Measurements from ENCODE around the gene STK24.

Gene STK24

DNA sequence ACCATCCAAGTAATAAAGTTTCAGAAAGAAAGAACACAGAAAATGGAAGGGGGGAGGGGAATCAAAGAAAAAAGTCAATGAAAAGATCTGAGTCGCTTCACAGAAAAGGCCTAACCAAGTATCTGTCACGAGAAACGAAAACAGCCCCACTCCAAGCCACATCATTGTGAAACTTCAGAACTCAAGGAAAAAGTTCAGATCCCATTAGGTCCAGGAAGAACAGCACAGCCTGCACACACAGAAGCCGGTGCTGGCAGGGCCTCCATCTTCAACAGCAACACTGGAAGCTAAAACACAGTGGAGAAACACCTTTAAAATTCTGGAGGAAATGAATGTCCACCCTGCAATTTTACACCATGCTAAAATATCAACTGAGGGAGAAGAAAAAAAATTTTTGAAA, 8.0 kb downstream of the STK24 start:
- TF ChIP-seq, protein P1, sequence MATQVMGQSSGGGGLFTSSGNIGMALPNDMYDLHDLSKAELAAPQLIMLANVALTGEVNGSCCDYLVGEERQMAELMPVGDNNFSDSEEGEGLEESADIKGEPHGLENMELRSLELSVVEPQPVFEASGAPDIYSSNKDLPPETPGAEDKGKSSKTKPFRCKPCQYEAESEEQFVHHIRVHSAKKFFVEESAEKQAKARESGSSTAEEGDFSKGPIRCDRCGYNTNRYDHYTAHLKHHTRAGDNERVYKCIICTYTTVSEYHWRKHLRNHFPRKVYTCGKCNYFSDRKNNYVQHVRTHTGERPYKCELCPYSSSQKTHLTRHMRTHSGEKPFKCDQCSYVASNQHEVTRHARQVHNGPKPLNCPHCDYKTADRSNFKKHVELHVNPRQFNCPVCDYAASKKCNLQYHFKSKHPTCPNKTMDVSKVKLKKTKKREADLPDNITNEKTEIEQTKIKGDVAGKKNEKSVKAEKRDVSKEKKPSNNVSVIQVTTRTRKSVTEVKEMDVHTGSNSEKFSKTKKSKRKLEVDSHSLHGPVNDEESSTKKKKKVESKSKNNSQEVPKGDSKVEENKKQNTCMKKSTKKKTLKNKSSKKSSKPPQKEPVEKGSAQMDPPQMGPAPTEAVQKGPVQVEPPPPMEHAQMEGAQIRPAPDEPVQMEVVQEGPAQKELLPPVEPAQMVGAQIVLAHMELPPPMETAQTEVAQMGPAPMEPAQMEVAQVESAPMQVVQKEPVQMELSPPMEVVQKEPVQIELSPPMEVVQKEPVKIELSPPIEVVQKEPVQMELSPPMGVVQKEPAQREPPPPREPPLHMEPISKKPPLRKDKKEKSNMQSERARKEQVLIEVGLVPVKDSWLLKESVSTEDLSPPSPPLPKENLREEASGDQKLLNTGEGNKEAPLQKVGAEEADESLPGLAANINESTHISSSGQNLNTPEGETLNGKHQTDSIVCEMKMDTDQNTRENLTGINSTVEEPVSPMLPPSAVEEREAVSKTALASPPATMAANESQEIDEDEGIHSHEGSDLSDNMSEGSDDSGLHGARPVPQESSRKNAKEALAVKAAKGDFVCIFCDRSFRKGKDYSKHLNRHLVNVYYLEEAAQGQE (IDR thresholded peaks at IDR 0.05; ENCODE audit: low read depth) = no peak
- TF ChIP-seq, protein P2, sequence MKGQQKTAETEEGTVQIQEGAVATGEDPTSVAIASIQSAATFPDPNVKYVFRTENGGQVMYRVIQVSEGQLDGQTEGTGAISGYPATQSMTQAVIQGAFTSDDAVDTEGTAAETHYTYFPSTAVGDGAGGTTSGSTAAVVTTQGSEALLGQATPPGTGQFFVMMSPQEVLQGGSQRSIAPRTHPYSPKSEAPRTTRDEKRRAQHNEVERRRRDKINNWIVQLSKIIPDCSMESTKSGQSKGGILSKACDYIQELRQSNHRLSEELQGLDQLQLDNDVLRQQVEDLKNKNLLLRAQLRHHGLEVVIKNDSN (IDR thresholded peaks at IDR 0.05) = no peak
- TF ChIP-seq, protein P3, sequence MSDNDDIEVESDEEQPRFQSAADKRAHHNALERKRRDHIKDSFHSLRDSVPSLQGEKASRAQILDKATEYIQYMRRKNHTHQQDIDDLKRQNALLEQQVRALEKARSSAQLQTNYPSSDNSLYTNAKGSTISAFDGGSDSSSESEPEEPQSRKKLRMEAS (IDR thresholded peaks at IDR 0.05) = no peak
- TF ChIP-seq TCF12 (IDR thresholded peaks at IDR 0.05; ENCODE audit: low read depth) (no peak), ZBTB7A (IDR thresholded peaks at IDR 0.05; ENCODE audit: low read depth) (no peak), RAD21 (IDR thresholded peaks at IDR 0.05; ENCODE audit: low read depth) (no peak), EGR1 (IDR thresholded peaks at IDR 0.05) (no peak), FOXM1 (IDR thresholded peaks at IDR 0.05; ENCODE audit: borderline replicate concordance, low read depth) (no peak)

DNA sequence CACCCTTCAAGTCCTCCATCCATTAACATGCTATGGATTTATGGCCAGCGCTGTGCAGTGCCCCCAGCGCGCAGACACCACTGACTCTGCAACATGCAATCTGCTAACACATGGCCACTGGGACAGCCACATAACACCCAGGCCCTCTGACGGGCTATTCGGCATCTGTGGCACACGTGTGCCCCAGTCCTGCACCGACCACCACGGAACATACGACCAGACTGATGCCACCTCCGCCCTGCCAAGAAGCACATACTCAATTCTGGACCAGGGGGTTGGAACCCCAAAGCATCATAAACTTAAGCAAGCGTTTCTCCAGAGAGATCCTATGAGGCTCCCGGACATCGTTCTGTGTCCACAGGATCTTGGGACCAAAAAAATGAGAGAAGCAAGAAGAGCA, 9.8 kb downstream of the STK24 start:
- TF ChIP-seq RAD21 (IDR thresholded peaks at IDR 0.05; ENCODE audit: low read depth) = no peak
- no peak for TF ChIP-seq CEBPB (IDR thresholded peaks at IDR 0.05)
- no peak for TF ChIP-seq TEAD4 (IDR thresholded peaks at IDR 0.05)
- TF ChIP-seq FOXM1 (IDR thresholded peaks at IDR 0.05; ENCODE audit: borderline replicate concordance, low read depth) = no peak
- TF ChIP-seq, protein P1 (IDR thresholded peaks at IDR 0.05; ENCODE audit: low read depth) = no peak
- TF ChIP-seq TCF12 (IDR thresholded peaks at IDR 0.05; ENCODE audit: low read depth) = no peak
- TF ChIP-seq, protein P2 (IDR thresholded peaks at IDR 0.05) = no peak
- no peak for TF ChIP-seq YY1 (IDR thresholded peaks at IDR 0.05; ENCODE audit: low read depth)

DNA sequence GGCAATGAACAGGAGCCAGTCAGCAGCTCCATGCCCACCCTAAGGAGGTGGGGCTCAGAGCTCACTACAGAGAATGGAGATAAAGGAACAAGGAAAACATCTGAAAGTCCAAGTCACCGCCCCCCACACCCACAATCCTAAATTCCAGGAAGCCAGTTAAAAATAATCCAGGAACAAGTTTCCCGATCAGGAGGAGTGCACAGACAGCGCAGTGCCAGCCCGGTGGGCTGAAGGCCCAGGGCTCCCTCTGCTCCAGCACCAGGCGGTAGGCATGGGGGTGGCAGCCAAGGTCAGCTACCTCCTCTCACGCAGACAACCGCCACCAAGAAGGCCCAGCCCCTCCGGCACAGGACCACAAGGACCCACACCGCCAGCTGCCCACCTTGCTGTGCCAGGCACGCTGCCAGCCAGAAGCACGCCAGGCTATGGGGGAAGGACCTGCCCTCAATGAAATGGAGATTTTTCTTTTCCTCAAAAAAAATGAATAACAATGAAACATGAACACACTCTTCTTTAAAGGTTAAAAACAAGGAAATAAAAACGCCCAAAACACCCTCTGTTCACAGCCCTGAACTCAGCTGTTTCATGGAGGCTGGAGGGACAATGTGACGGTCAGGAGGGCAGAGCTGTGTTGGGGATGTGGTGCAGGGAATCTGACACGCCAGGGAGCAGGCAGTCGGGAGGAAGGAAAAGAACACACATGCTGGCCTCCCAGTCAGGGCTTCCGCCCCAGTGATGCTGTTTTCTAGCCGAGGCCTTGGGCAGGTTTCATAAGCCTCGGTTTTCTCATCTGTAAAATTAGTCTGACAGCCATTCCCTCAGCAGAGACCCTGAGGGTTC, 11.0 kb downstream of the STK24 start:
- TF ChIP-seq CEBPB (IDR thresholded peaks at IDR 0.05) (no peak), NFIC (IDR thresholded peaks at IDR 0.05) (no peak), TEAD4 (IDR thresholded peaks at IDR 0.05) (no peak), EGR1 (IDR thresholded peaks at IDR 0.05) (no peak), TAF1 (IDR thresholded peaks at IDR 0.05; ENCODE audit: low read depth) (no peak), RAD21 (IDR thresholded peaks at IDR 0.05; ENCODE audit: low read depth) (no peak), EP300 (IDR thresholded peaks at IDR 0.05; ENCODE audit: borderline replicate concordance) (no peak), YY1 (IDR thresholded peaks at IDR 0.05; ENCODE audit: low read depth) (no peak), CREB1 (IDR thresholded peaks at IDR 0.05; ENCODE audit: low read depth) (no peak), TCF12 (IDR thresholded peaks at IDR 0.05; ENCODE audit: low read depth) (no peak), FOXM1 (IDR thresholded peaks at IDR 0.05; ENCODE audit: borderline replicate concordance, low read depth) (no peak), ZBTB7A (IDR thresholded peaks at IDR 0.05; ENCODE audit: low read depth) (no peak)
- TF ChIP-seq, protein P2 (IDR thresholded peaks at IDR 0.05) = no peak
- TF ChIP-seq, protein P3 (IDR thresholded peaks at IDR 0.05) = no peak
- TF ChIP-seq, protein P1 (IDR thresholded peaks at IDR 0.05; ENCODE audit: low read depth) = no peak

DNA sequence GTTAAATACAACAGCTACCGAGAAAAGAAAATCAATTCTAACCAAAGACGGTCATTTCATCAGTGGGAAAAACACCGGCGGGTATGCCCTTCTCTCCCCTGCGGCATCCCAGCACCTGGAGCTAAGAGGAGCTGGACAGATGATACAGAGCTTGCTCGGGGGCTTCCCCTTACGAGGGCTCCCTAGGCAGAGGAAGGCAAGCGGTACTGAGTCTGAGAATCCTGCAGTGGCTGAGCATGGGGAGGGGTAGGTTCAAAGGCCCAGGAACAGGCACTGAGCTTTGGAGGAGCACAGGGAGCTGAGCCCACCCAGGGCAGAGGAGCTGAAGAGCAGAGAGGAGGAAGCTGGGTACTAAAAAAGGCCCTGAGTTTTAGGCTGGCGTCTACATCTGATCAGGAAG, 12.7 kb downstream of the STK24 start:
- TF ChIP-seq NFIC (IDR thresholded peaks at IDR 0.05) (no peak), CEBPB (IDR thresholded peaks at IDR 0.05) (no peak), RAD21 (IDR thresholded peaks at IDR 0.05; ENCODE audit: low read depth) (no peak), EGR1 (IDR thresholded peaks at IDR 0.05) (no peak), TCF12 (IDR thresholded peaks at IDR 0.05; ENCODE audit: low read depth) (no peak), FOXM1 (IDR thresholded peaks at IDR 0.05; ENCODE audit: borderline replicate concordance, low read depth) (no peak), YY1 (IDR thresholded peaks at IDR 0.05; ENCODE audit: low read depth) (no peak), ZBTB7A (IDR thresholded peaks at IDR 0.05; ENCODE audit: low read depth) (no peak), TAF1 (IDR thresholded peaks at IDR 0.05; ENCODE audit: low read depth) (no peak), CREB1 (IDR thresholded peaks at IDR 0.05; ENCODE audit: low read depth) (no peak), TEAD4 (IDR thresholded peaks at IDR 0.05) (no peak), EP300 (IDR thresholded peaks at IDR 0.05; ENCODE audit: borderline replicate concordance) (no peak)
- TF ChIP-seq, protein P3 (IDR thresholded peaks at IDR 0.05) = no peak
- TF ChIP-seq, protein P1 (IDR thresholded peaks at IDR 0.05; ENCODE audit: low read depth) = no peak
